ENCODE measurements around the gene PRPF6.
A peak's percentile ranks its signal among the peaks of the same experiment; 100 is the strongest.

Gene PRPF6, protein sequence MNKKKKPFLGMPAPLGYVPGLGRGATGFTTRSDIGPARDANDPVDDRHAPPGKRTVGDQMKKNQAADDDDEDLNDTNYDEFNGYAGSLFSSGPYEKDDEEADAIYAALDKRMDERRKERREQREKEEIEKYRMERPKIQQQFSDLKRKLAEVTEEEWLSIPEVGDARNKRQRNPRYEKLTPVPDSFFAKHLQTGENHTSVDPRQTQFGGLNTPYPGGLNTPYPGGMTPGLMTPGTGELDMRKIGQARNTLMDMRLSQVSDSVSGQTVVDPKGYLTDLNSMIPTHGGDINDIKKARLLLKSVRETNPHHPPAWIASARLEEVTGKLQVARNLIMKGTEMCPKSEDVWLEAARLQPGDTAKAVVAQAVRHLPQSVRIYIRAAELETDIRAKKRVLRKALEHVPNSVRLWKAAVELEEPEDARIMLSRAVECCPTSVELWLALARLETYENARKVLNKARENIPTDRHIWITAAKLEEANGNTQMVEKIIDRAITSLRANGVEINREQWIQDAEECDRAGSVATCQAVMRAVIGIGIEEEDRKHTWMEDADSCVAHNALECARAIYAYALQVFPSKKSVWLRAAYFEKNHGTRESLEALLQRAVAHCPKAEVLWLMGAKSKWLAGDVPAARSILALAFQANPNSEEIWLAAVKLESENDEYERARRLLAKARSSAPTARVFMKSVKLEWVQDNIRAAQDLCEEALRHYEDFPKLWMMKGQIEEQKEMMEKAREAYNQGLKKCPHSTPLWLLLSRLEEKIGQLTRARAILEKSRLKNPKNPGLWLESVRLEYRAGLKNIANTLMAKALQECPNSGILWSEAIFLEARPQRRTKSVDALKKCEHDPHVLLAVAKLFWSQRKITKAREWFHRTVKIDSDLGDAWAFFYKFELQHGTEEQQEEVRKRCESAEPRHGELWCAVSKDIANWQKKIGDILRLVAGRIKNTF

DNA sequence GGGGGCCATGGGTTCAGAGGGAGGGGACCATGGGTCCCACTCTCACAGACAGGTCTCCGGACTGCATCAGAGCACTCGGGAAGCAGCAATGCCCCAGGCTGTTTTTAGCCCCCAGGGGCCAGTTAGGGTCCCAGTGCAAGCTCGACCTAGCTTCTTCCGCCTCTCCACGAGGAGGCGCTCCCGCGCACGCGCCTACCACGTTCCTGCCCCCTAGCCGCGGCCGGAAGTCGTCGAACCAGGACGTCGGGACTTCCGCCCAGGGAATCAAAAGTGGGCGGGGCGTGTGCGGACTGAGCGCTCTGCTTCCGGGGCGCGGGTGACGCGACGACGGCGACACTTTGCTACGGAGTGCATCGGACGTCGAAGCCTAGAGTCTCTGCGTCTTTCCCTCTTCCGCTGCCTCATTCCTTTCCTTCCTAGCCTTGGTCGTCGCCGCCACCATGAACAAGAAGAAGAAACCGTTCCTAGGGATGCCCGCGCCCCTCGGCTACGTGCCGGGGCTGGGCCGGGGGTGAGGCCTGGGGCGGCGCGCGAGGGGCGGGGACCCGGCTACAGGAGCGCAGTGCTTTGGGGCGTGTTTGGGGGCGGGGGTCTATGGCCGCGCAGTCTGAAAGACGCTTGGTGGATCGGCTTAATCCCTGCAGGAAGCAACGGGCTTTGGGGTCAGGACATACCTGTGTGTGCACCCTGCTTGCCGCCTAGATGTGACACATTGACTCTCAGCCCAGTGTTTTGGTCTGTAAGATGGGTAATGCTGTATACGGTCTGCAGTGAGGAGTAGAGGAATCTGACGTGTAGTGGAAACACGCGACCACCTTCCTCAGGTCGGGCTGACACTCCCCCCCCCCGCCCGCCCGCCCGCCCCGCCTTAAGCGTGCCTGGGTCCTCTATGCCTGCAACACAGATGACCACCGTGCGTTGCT is at the start of gene PRPF6:
PRPF6 (plus strand) TSS at position 327 of the 923 bp plus-strand sequence; CDS start at position 441, 114 bp downstream.
- peak; percentile 68 for DNase-seq

DNA sequence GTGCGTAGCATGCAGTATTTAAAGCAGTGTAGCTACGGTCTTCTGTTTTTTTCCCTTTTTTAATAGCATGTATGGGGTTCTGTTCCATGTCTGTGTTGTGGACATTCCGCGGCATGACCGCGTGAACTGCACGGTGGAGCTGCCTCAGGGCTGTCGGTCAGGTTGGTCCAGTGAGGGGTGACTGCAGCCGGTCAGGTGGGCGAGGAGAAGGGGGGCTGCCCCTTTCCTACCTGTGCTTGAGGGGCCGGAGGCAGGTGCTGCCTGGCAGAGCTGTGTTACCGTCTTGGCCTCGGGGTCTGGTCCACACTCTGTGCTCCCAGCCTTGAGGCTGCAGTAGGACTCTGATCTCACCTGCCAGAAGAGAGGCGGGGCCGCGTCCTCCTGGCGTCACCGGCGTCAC is 49.2 kb upstream of the PRPF6 start:
- no peak for DNase-seq

DNA sequence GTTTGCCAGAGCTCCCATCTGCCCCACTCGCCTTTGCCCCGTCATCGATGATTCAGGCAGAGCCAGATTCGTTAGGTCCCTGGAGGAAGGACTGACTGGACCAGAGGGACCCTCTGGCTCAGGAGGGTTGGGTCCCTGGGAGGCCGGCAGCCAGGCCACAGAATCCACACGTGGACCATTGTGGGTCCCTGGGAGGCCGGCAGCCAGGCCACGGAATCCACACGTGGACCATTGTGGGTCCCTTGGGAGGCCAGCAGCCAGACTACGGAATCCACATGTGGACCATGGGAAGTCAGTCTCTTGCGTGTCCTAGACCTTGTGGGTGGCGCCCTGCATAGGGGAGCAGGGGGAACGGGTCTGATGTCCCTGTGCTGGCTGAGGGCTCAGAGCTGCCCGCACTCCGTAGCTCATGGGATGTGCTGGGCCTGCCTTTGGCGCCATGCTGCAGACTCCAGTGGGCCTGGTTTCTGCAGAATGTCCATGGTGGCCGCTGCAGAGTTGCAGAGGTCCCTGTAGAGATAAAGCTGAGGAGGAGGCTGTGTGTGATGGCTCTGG is 48.2 kb upstream of the PRPF6 start:
- no peak for DNase-seq

DNA sequence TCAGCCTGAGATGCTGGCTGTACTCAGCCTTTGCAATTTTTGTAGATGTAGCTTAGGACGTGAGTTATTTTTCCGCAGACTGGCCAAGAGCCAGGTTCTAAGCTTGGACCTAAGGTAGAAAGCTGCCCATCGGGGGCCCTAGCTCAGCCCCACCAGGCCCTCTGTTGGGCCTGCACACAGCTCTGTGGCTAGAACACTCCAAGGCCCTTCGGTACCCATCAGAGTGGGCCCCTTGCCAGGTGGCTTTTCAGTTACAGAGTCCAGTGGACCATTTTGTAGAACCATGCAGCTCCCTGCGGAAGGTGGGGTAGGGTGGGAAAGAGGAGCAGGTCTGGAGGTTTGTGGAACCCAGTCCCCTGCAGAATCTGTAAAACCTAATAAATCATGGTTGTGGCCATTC is 47.3 kb upstream of the PRPF6 start:
- DNase-seq, result no peak

DNA sequence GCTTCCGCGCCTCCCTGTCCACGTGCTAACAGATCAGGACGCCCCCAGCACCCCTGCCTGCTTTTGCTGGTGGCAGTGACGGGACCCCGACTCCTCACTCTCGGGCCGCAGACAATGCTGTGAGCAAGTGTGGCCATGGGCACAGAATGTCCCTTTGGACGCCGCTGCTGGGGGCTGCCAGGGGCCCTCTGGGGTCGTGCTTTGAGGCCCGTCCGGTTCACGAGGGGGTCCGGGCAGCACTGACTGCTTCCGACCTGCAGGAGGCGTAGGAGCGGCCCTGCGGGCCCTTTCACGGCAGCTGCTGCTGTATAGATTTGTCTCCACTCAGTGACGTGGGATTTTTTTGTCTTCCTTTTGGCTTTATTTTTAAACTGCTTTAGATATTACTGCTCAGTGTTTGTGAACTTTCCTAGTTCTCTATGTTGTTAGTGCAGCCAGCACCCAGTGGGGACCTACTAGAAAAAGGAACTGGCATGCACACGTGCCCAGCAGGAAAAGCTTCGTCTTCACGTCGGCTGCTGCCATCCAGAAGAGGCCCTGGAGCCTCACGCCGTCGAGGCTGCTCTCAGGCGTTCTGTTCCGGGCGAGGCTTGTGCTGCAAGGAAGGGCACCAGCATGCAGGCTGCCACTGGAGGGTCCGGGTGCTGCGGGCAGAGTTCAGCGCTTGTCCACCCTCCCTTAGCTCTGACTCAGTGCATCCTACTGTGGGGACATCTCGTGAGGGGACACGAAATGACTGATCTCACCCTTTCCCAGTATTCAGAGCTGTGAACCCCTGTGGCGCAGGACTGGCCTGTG is 46.5 kb upstream of the PRPF6 start:
- no peak for DNase-seq

DNA sequence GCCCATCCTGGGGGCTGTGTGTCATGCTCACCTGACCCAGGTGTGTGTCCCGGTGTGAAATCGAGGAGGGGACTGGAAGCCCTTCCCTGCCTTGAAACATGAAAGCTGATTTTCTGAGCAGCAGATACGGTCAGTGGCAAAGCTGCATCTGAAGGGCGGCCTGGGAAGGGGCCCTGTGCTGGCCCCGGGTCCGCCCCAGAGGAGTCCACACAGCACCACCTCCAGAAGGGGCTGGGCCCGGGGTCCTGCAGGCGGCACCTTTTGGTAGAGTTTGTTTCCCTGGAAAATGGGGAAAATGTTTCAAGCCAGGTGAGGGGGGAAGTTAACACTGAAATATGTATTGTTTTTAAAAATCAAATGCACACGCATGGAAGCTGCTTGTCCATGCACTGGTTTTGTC is 45.5 kb upstream of the PRPF6 start:
- no peak for DNase-seq

DNA sequence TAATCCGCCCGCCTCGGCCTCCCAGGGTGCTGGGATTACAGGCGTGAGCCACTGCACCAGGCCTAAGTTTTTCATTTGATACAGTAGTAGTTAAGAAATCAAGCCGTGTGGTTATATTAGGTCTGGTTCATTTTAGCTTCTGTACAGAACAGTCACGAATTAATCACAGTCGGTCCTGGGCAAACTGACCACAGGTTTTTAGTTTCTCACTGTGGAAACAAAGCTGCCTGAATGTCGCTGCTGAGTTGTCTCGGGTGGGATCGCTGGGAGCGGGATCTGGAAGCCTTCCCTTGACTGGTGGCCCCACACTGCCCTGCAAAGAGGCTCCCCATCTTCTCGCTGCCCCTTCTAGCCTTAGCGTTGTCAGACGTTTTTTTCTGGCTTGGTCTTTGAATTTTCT is 43.3 kb upstream of the PRPF6 start:
- DNase-seq, result no peak

DNA sequence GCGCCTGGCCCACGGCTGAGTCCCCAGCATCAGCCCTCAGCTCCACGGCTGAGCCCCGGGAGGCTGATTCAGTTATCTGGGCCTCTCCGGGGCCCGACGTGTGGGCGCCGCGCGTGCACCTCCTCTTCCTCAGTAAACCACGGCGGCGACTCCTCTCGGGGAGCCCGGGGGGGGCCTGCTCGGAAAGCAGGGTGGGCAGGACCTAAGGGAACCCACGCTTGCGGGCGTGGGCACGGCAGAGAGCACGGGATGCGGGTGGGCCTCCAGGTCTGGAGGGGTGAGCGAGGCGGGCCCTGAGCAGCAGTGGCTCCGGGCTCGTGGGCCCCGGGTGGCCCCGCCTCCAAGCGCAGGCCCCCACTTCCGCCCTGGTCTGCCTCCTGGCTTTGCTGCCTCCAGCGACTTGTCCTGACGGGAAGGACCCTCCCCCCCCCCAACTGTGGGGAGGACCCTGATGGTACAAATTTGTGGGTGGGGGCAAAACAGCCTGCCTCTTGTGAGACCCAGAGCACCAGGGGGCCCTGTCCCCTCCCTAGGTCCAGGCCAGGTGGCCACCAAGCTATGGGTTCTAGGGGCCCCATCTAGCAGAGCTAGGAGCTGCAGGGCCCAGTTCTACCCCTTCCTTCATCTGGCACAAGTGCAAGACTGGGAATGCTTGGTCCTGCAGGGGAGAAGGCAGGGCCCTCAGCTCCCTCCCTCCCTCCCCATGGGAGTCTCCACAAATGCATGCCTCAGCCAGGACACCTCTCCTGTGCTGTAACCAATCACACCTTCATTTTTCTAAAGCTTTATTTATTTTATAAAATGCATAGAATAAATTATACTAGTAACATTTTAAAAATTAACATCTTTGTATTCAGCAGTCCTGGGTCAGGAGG is 41.6 kb upstream of the PRPF6 start:
- DNase-seq, result no peak

DNA sequence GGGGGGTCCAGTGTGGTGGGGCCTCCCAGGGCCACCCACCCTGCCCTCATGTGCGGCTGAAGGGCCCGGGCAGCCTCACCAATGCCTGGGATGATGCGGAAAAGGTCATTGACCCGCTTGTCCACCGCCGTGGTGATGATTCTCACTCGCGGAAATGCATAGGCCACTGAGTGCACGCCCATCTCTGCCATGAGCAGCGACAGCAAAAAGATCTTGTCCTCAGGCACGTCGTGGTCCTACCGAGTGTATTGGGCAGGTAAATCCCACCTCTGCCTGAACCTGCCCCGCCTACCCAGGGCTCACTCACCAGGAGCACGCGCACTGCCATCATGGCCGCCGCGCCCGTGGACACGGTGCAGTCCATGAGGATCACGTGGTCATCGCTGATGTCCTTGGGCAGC is 40.9 kb upstream of the PRPF6 start:
- no peak for DNase-seq

DNA sequence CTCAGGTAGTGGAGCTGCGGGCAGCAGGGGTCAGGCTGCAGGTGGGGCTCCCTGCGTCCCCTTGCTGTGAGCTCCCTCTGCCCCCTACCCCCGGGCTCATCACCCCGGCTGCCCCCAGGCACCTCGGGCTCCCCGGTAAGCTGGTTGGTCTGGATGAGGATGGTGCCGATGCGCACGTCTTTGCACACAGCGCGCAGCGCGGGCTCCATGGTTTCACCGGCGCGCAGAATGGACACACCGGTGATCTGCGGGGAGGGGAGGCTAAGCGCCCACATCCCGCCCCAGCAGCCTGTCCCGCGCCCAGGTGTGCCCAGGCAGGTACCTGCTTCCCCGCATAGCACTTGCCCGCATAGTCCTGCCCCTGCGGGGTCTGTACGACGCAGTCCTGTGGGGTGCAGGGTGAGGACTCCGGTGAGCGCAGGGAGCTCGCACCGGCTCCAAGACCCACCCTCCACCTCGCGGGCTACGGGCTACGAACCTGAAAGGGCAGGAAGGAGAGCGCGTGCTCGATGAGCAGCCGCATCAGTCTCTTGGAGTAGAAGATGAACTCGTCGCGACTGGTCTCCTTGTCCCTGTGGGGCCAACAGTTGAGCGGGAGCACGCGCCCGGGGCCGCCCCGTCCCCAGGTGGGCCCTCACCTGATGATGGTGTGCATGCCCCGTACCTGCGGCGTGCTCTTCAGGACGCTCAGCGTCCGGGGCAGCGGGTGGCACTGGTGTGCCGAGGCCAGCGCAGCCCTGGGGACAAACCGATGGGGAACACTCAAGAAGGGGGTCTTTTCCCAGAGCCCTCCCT is 40.3 kb upstream of the PRPF6 start:
- DNase-seq, result no peak

DNA sequence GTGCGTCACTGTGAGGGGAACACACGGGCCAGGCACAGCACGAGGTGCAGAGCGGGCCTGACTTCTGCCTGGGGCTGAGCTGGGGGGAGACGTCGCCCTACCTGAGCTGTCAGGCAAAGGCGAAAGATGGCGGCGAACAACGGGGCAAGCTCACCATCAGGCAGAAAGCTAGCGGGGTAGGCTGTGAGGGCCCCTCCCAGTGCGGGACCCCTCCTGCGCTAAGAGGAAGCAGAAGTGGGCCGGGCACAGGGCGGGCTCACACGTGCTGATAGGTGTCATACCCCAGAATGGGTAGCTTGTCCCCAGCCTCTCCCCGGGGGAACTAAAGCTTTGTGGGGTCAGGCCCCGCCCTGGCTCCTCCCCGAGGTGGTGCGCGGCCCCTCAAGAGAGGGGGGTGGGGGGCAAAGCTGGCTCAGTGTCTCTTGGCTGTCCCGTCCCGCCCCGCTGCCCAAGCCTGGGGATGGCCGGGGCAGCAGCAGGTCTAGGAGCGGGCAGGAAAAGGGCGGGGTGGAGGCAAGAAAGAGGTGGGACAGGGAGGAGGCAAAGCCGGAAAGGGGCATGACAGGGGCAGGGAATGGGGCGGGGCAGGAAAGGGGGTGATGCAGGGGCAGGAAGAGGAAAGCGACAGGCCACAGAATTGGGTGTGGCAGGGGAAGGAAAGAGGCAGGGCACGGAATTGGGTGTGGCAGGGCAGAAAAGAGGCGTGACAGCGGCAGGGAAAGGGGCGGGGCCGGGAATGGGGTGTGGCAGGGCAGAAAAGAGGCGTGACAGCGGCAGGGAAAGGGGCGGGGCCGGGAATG is 39.5 kb upstream of the PRPF6 start:
- no peak for DNase-seq

DNA sequence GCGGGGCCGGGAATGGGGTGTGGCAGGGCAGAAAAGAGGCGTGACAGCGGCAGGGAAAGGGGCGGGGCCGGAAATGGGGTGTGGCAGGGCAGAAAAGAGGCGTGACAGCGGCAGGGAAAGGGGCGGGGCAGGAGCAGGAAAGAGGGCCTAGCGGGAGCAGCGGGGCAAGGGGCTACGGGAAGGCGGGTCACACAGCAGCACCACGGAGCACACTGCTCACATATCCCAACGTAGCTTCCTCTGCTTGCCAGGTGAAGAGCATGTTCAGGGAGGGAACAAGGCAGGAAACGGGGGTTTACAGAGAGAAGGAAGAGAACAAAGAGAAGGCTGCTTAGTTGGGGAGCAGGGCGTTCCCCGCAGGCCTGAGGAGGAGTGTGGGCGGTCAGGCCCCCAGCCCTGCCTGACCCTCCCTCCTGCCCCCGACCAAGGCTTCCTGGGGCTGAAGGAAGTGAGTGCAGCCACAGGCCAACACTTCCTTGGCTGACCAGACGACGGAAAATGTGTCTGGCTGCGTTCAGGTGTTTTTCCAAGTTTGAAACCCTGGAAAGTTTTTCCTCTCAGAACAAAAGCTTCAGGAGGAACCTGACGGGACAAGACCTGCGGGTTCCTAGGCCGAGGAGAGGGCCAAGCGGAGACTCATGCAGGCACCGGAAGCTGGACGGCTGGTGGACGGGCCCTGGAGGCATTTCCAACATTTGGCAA is 38.5 kb upstream of the PRPF6 start:
- no peak for DNase-seq

DNA sequence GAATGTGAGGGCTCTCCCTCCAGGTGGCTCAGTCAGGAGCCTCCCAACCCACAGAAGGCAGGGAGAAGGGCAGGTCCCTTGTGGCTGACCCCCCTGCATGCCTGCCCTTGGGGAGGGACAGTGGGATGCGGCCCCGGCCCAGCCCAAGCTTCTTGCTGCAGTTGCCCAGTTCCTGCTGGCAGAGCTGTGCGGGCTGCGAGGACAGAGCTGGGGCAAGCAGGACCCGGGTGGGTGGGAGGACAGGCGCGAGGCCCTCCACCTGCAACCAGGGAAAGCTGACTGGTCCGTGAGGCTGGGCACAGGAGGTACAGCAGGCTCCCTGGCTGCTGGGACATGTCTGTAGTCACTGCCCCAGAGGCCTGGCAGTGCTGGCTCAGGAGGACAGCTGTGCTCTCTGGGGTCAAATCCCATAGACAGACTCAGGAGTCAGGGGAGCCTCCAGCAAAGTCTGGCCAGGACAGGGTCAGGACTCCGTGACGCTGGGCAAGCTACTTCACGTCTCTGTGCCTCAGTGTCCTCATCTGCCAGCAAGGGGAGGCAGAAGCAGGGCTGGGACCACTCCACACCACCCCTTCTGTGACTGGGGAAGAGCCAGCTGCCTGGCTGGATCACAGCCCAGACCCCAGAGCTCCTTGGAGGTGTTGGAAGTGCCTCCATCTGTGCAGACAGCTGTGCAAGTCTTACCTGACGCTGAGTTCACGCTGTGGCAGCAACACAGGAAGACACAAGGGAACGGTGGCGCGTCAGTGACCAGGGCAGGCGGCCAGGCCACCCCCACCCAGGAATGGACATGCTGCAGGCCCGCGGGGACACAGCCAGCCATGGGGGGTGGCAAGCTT is 37.7 kb upstream of the PRPF6 start:
- peak; percentile 58 for DNase-seq

DNA sequence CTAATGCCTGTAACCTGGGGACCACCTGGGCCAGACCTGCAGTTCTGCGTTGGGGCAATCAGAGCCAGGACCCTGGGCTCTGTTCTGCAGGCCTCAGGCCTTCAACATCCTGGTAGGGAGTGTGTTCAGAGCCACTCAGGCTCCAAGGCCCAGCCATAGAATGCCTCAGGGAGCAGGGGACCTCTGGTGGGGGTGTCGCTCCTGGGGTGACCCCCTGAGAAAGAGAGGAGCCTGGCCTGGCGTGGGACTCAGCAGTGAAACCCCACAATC is 37.2 kb upstream of the PRPF6 start:
- DNase-seq, result no peak

DNA sequence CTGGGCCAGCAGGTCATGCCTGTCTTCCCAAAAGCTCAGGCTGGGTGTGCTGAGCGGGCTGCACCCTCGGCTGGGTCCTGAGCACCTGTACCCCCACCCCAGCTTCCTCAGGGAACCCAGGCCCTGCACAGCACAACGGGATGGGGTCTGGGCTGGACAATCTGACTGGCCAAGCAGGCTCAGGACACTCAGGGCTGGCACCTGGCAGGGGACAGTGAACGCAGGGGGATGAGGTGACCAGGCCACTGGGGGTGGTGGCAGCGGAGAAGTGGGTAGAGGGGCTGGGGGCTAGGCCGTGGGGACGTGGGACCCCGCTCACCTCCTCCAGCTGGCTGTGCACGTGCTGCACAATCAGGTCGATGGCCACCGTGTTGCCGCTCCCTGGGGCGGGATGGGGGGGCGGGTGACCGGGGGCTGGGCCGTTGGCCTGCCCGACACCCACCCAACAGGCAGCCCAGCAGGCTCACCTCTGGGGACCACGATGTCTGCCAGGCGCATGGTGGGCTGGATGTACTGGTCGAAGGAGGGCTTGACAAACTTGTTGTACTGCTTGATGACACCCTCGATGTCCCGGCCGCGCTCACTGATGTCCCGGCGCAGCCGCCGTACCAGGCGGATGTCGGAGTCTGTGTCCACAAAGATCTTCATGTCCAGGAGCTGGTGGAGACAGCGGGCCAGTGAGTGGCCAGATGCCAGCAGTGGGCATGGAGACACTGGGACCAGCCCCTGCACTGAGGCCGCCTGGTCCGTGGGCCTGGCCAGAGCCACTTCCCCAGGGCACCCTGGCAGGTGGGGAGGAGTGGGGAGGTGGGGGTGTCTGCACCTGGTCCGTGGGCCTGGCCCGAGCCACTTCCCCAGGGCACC is 36.6 kb upstream of the PRPF6 start:
- DNase-seq, result no peak

DNA sequence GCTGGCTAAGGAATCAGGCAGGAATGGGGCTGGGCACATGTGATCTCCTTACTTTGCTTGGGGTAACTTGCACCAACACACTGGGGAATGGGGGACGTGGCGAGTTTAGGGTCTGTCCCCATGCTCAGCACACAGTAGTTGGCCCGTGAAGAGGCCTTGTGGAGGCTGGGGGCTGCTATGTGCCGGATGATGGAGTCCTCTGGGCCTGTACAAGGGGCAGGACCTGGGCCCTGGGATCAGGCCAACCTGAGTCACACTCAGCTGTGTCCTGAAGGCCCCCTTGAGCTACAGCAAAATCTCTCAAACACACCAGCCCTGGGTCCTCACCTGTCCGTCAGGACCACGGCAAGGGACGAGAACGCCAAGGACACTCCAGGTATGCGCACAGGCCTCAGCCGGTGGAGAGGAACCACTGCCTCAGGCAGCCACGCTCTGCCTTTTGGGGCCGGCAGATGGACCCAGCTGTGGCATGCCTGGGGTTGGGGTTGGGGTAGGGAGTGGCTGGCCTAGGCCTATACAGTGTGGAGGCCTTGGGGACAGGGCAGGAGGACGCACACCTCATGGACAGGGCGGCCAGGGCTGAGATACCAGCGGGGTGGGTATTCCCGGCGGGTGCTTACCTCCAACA is 35.8 kb upstream of the PRPF6 start:
- DNase-seq, result no peak
